ENCODE data around the gene MAPKAP1. TPM values are rescaled to one million over a fixed set of nuclear protein-coding genes. Genes with fewer than 3 reads are reported as not detected.

MAPKAP1 gene
- 114 and 137 TPM in 2 replicates for total RNA-seq (2014; rRNA removed; shearing (Covaris generic))

GRCh38 chr9:125706651-125707471 lies at the start of gene MAPKAP1:
Gene MAPKAP1, minus strand, starts transcription at chr9:125707208. Its CDS starts 34,634 bp downstream, at chr9:125672574.
- peak; percentile 96 for DNase-seq
- no peaks in the 10 kb centered on the region for H3K27me3 ChIP-seq (ENCODE audit: control insufficient read depth, insufficient read depth, low read length)
- no peaks in the 10 kb centered on the region; the same call in 1 of the 2 replicates for H3K36me3 ChIP-seq (replicated peaks; ENCODE audit: control insufficient read depth, insufficient read depth, low read length)
- peak within 1 kb of the TSS; percentile 96 for H3K4me3 ChIP-seq (ENCODE audit: insufficient read depth, low read depth, low read length)

GRCh38 chr9:125756518-125756917 lies 49.5 kb upstream of the MAPKAP1 start:
- Histone ChIP-seq H3K36me3 (replicated peaks; ENCODE audit: control insufficient read depth, insufficient read depth, low read length) (no peaks in the 10 kb centered on the region), H3K4me3 (ENCODE audit: insufficient read depth, low read depth, low read length) (no peak overlapping the region), H3K27me3 (ENCODE audit: control insufficient read depth, insufficient read depth, low read length) (no peaks in the 10 kb centered on the region)
- no peak for DNase-seq

GRCh38 chr9:125755340-125755739 lies 48.3 kb upstream of the MAPKAP1 start:
- Histone ChIP-seq H3K36me3 (replicated peaks; ENCODE audit: control insufficient read depth, insufficient read depth, low read length) (no peaks in the 10 kb centered on the region), H3K4me3 (ENCODE audit: insufficient read depth, low read depth, low read length) (no peak overlapping the region), H3K27me3 (ENCODE audit: control insufficient read depth, insufficient read depth, low read length) (no peaks in the 10 kb centered on the region)
- no peak for DNase-seq

- H3K4me3 ChIP-seq (ENCODE audit: insufficient read depth, low read depth, low read length) = no peak overlapping the region
- no peak for DNase-seq
- no peaks in the 10 kb centered on the region for H3K36me3 ChIP-seq (replicated peaks; ENCODE audit: control insufficient read depth, insufficient read depth, low read length)
- no peaks in the 10 kb centered on the region for H3K27me3 ChIP-seq (ENCODE audit: control insufficient read depth, insufficient read depth, low read length)
Observed at GRCh38 chr9:125754096-125754495, 47.1 kb upstream of the MAPKAP1 start.

- DNase-seq = no peak
- no peaks in the 10 kb centered on the region for H3K27me3 ChIP-seq (ENCODE audit: control insufficient read depth, insufficient read depth, low read length)
- H3K4me3 ChIP-seq (ENCODE audit: insufficient read depth, low read depth, low read length) = no peak overlapping the region
- H3K36me3 ChIP-seq (replicated peaks; ENCODE audit: control insufficient read depth, insufficient read depth, low read length) = no peaks in the 10 kb centered on the region
Observed at GRCh38 chr9:125752070-125752628, 45.1 kb upstream of the MAPKAP1 start.

GRCh38 chr9:125750627-125751011 lies 43.6 kb upstream of the MAPKAP1 start:
- no peak overlapping the region for H3K4me3 ChIP-seq (ENCODE audit: insufficient read depth, low read depth, low read length)
- DNase-seq = peak; percentile 58
- 0 out of 2 replicates have a peak, but pooled peaks cover under 1% of the 10 kb centered on the region for H3K27me3 ChIP-seq (ENCODE audit: control insufficient read depth, insufficient read depth, low read length)
- H3K36me3 ChIP-seq (replicated peaks; ENCODE audit: control insufficient read depth, insufficient read depth, low read length) = no peaks in the 10 kb centered on the region

- no peaks in the 10 kb centered on the region for H3K36me3 ChIP-seq (replicated peaks; ENCODE audit: control insufficient read depth, insufficient read depth, low read length)
- peaks cover 2% of the 10 kb centered on the region; the same call in 1 of the 2 replicates for H3K27me3 ChIP-seq (ENCODE audit: control insufficient read depth, insufficient read depth, low read length)
- no peak for DNase-seq
- H3K4me3 ChIP-seq (ENCODE audit: insufficient read depth, low read depth, low read length) = no peak overlapping the region
Observed at GRCh38 chr9:125749951-125750626, 43.1 kb upstream of the MAPKAP1 start.

- Histone ChIP-seq H3K4me3 (ENCODE audit: insufficient read depth, low read depth, low read length) (peak overlapping the region; percentile 91; the same call in 1 of the 2 replicates), H3K27me3 (ENCODE audit: control insufficient read depth, insufficient read depth, low read length) (peaks cover 2% of the 10 kb centered on the region; the same call in 1 of the 2 replicates), H3K36me3 (replicated peaks; ENCODE audit: control insufficient read depth, insufficient read depth, low read length) (no peaks in the 10 kb centered on the region)
- DNase-seq = no peak
Observed at GRCh38 chr9:125749287-125749935, 42.4 kb upstream of the MAPKAP1 start.

- Histone ChIP-seq H3K36me3 (replicated peaks; ENCODE audit: control insufficient read depth, insufficient read depth, low read length) (no peaks in the 10 kb centered on the region), H3K27me3 (ENCODE audit: control insufficient read depth, insufficient read depth, low read length) (peaks cover 2% of the 10 kb centered on the region; the same call in 1 of the 2 replicates), H3K4me3 (ENCODE audit: insufficient read depth, low read depth, low read length) (peak overlapping the region; percentile 91)
- peak; percentile 59 for DNase-seq
Observed at GRCh38 chr9:125748446-125749099, 41.6 kb upstream of the MAPKAP1 start.

GRCh38 chr9:125747765-125748445 lies 40.9 kb upstream of the MAPKAP1 start:
- Histone ChIP-seq H3K4me3 (ENCODE audit: insufficient read depth, low read depth, low read length) (peak overlapping the region; percentile 91), H3K36me3 (replicated peaks; ENCODE audit: control insufficient read depth, insufficient read depth, low read length) (no peaks in the 10 kb centered on the region), H3K27me3 (ENCODE audit: control insufficient read depth, insufficient read depth, low read length) (peaks cover 2% of the 10 kb centered on the region; the same call in 1 of the 2 replicates)
- peak; percentile 76 for DNase-seq

- Histone ChIP-seq H3K27me3 (ENCODE audit: control insufficient read depth, insufficient read depth, low read length) (peaks cover 2% of the 10 kb centered on the region; the same call in 1 of the 2 replicates), H3K4me3 (ENCODE audit: insufficient read depth, low read depth, low read length) (peak within 1 kb of the TSS; percentile 91), H3K36me3 (replicated peaks; ENCODE audit: control insufficient read depth, insufficient read depth, low read length) (no peaks in the 10 kb centered on the region)
- DNase-seq = peak; percentile 85
Observed at GRCh38 chr9:125747053-125747764, 40.2 kb upstream of the MAPKAP1 start, which contains the start of gene PBX3. Gene PBX3, plus strand, starts transcription at chr9:125747373.

GRCh38 chr9:125746774-125747052 lies 39.7 kb upstream of the MAPKAP1 start:
- Histone ChIP-seq H3K36me3 (replicated peaks; ENCODE audit: control insufficient read depth, insufficient read depth, low read length) (no peaks in the 10 kb centered on the region), H3K27me3 (ENCODE audit: control insufficient read depth, insufficient read depth, low read length) (peaks cover 2% of the 10 kb centered on the region; the same call in 1 of the 2 replicates), H3K4me3 (ENCODE audit: insufficient read depth, low read depth, low read length) (peak overlapping the region; percentile 19)
- no peak for DNase-seq

Data from H7 (cell line).